Transverse colon (tissue), 4 donors: ENCODE measurements around the gene CCDC90B. TPM values are rescaled to one million over a fixed set of nuclear protein-coding genes. Genes with fewer than 3 reads are reported as not detected.

Experiments
- DNase-seq: peaks from one replicate; pipeline ENCODE4 v3.0.0-alpha.2; 2019
- H3K27ac ChIP-seq, 4 donors: fragments of 200-600 bp; sonication (generic); 2 replicates each; pipeline ENCODE4 v1.5.1; 2016 to 2018; ENCODE audit warnings: inconsistent platforms in 4 of 4
- H3K27me3 ChIP-seq: fragments of 200-600 bp; sonication (generic); 2 replicates; pipeline ENCODE4 v1.5.1; 2017; ENCODE audit warnings: inconsistent platforms
- H3K36me3 ChIP-seq, 4 donors: fragments of 200-600 bp; sonication (generic); 2 replicates each; pipeline ENCODE4 v1.5.1; 2017 to 2019; ENCODE audit warnings: inconsistent platforms in 4 of 4
- H3K4me1 ChIP-seq, 4 donors: fragments of 200-600 bp; sonication (generic); 2 replicates each; pipeline ENCODE4 v1.5.1; 2017 to 2020; ENCODE audit warnings: inconsistent platforms in 4 of 4
- H3K4me3 ChIP-seq, 4 donors: fragments of 200-600 bp; sonication (generic); 1 replicate in 1 of 4; 2 replicates in 3 of 4; pipeline versions ENCODE4 v1.5.1 to v1.6.1; 2017 to 2019; ENCODE audit warnings: inconsistent platforms in 4 of 4
- H3K9me3 ChIP-seq, 2 donors: fragments of 200-600 bp; sonication (generic); 2 replicates each; pipeline ENCODE4 v1.5.1; 2017 to 2019; ENCODE audit warnings: inconsistent platforms in 2 of 2
- CTCF ChIP-seq, 5 experiments: fragments of 200-600 bp in 3 of 5; fragments of 450-650 bp in 2 of 5; sonication (generic) in 3 of 5; IDR thresholded peaks; 1 replicate in 2 of 5; 2 replicates in 3 of 5; pipeline ENCODE4 v1.5.1; 2016 to 2017; ENCODE audit warnings: antibody characterized with exemption in 5 of 5, inconsistent platforms in 3 of 5, mild to moderate bottlenecking in 2 of 5, moderate library complexity in 1 of 5
- EP300 ChIP-seq: sonication (generic); formaldehyde crosslinking; IDR thresholded peaks from one replicate; pipeline ENCODE4 v1.6.1; 2017; ENCODE audit warnings: antibody characterized with exemption, low read depth
- POLR2A ChIP-seq: fragments of 450-650 bp; IDR thresholded peaks from one replicate; pipeline ENCODE4 v1.6.1; 2016; ENCODE audit warnings: antibody characterized with exemption, mild to moderate bottlenecking, moderate library complexity
- POLR2AphosphoS5 ChIP-seq, 3 donors: sonication (generic); formaldehyde crosslinking; IDR thresholded peaks; one replicate each; pipeline ENCODE4 v1.6.1; 2016; ENCODE audit warnings: antibody characterized with exemption in 3 of 3
- WGBS, 2 donors: methylation state at CpG; one replicate each; pipeline ENCODE4 v1.1.5; 2018; ENCODE audit warnings: low coverage in 1 of 2; 5-methylcytosine and 5-hydroxymethylcytosine counted together
- in situ Hi-C, 4 donors: fragments of 200-750 bp; cut with MboI; loops; one replicate each; pipeline versions ENCODE4 v1.15.0 to v1.15.1; 2017; ENCODE audit warnings: low sequenced_read_pairs in 3 of 4, low pct_ligation_motif_present in 1 of 4, low pct_unique_long_range_greater_than_20kb in 1 of 4
- intact Hi-C: fragments of 100-400 bp; cut with DNase I; formaldehyde crosslinking; loops from one replicate; pipeline ENCODE4 v1.15.1; 2023; ENCODE audit warnings: low total_unique reads
- total RNA-seq, 4 donors: library from RNA; depleted of rRNA; stranded (reverse); fragments of >200 nt; gene quantifications; one replicate each; pipeline ENCODE4 v1.1.0, GENCODE V29; 2016

CCDC90B gene
- total RNA-seq, 4 donors from 2014 or later: 3.4 to 40.6 (median 21.6) TPM

- no peak for DNase-seq
- no peak for TF ChIP-seq EP300
- TF ChIP-seq POLR2AphosphoS5 (IDR thresholded peaks at IDR 0.05): no peak
- TF ChIP-seq POLR2A: no peak
- no peak for TF ChIP-seq CTCF (IDR thresholded peaks at IDR 0.05)
- Histone ChIP-seq H3K4me3 (peak overlapping the region; percentile 67 to 85 (median 72)), H3K27ac (peak overlapping the region; percentile 93 to 99 (median 98)), H3K9me3 (no peaks in the 10 kb centered on the region), H3K36me3 (no peaks in the 10 kb centered on the region), H3K4me1 (peaks cover 10 to 37% (median 20%) of the 10 kb centered on the region in 4 donors), H3K27me3 (no peaks in the 10 kb centered on the region)
- in situ Hi-C loops (loop anchor here in 2 of 4 donors (10.0 to 25.0 kb wide), 2 partner anchors 380 to 528 kb away; partner anchors contain the start of genes DDIAS (in 1 of the 2) and PRCP (in 1 of the 2)), intact Hi-C loops (no loop called here)
- 8 to 30% methylated on average over 3 of the region's 3 CpGs for WGBS, 2 donors
Measured at GRCh38 chr11:83284501-83285150, 1.5 kb downstream of the CCDC90B start.

DNA sequence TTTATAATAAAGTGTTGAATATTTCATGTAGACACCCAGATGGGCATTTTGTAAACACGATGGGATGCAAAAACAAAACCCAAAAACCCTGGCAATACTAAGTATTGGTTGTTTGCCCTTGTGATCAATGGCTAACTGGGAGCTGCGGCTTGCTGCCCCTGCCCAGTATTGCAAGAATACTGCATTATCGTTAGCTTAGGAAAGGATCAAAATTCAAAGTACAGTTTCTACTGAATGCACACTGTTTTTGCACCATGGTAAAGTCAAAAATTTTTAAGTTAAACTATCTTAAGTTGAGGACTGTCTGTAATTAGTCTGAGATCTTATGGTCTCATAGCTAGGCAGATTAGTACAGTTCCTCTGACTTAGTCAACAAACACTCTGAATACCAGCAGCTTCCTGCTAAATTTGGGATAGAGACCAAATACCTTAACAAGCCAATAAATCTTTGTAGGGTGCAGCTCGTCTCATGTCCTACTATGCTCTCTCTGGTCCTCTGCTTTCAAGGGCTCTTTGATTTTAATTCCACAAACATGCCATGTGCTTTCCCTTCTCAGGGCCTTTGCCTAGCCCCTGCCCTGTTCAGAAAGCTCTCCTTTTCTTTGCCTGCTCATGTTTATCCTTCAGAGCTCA, 4.0 kb downstream of the CCDC90B start:
- 61 to 66% methylated on average over 4 of the region's 4 CpGs for WGBS, 2 donors
- H3K27me3 ChIP-seq: no peaks in the 10 kb centered on the region
- TF ChIP-seq EP300 (no peak), CTCF (IDR thresholded peaks at IDR 0.05) (no peak)
- H3K36me3 ChIP-seq: peaks cover 0 to 14% (median 5%) of the 10 kb centered on the region in 4 donors
- no peak for DNase-seq
- peaks cover 10 to 37% (median 20%) of the 10 kb centered on the region in 4 donors for H3K4me1 ChIP-seq
- in situ Hi-C loops: loop anchor here in 2 of 4 donors (10.0 to 25.0 kb wide), 2 partner anchors 377 to 530 kb away; partner anchors contain the start of genes DDIAS (in 1 of the 2) and PRCP (in 1 of the 2)
- no peaks in the 10 kb centered on the region for H3K9me3 ChIP-seq
- intact Hi-C loops: no loop called here
- H3K4me3 ChIP-seq: no peak overlapping the region
- no peak overlapping the region for H3K27ac ChIP-seq

DNA sequence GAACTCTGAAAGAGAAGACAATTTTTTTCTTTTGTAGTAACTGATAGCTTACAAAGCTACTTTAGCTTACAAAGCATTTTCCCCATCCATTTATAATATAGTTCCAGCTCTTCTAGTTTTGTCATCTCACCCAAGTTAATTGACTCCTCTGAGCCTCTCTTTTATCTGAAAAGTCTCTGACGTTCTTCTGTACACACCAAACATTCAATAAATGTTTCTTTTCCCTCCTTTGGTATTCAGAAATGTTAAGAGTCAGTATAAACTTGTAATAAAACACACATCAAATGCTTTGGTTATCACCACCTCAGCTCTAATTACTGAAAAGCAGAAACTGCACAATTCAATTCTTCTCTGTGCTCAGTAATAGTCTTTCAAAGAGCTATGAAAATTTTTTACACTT, 5.9 kb downstream of the CCDC90B start:
- Histone ChIP-seq H3K4me3 (no peak overlapping the region), H3K27me3 (no peaks in the 10 kb centered on the region), H3K36me3 (peaks cover 0 to 26% (median 10%) of the 10 kb centered on the region in 4 donors), H3K9me3 (no peaks in the 10 kb centered on the region), H3K27ac (no peak overlapping the region), H3K4me1 (peaks cover 10 to 32% (median 20%) of the 10 kb centered on the region in 4 donors)
- no peak for DNase-seq
- in situ Hi-C loops (loop anchor here in 2 of 4 donors (10.0 to 25.0 kb wide), 2 partner anchors 375 to 532 kb away; partner anchors contain the start of genes DDIAS (in 1 of the 2) and PRCP (in 1 of the 2)), intact Hi-C loops (no loop called here)
- TF ChIP-seq CTCF (IDR thresholded peaks at IDR 0.05): no peak
- TF ChIP-seq POLR2A: no peak
- no peak for TF ChIP-seq POLR2AphosphoS5 (IDR thresholded peaks at IDR 0.05)
- no peak for TF ChIP-seq EP300
- WGBS, 2 donors: 62 to 67% methylated on average over 1 of the region's 1 CpG

DNA sequence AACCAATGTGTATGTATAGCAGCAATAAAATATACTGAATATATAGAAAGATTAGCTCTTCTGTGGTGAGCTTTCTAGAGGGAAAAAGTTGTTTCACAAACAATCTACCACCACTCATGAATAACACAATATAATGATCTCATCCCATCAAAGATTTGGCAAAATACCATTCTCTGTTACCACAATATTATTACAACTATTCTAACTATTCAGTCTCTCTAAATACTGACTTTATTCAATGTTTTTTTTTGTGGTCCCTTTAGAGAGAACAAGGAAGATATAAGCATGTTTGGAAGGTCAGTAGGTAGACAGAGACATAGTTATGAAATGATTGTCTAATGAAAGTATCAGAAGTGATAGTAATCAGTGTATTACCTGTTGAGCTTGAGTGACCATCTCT, 7.8 kb downstream of the CCDC90B start:
- Histone ChIP-seq H3K36me3 (peaks cover 0 to 39% (median 13%) of the 10 kb centered on the region in 4 donors), H3K4me1 (peaks cover 0 to 14% (median 6%) of the 10 kb centered on the region in 4 donors), H3K27ac (no peak overlapping the region), H3K27me3 (no peaks in the 10 kb centered on the region), H3K4me3 (no peak overlapping the region), H3K9me3 (no peaks in the 10 kb centered on the region)
- TF ChIP-seq POLR2A (no peak), CTCF (IDR thresholded peaks at IDR 0.05) (no peak), POLR2AphosphoS5 (IDR thresholded peaks at IDR 0.05) (no peak), EP300 (no peak)
- intact Hi-C loops: no loop called here
- no peak for DNase-seq
- in situ Hi-C loops: loop anchor here in 1 of 4 donors (25.0 kb wide), 1 partner anchor 534 kb away; no protein-coding TSS in a partner anchor
